Midbrain (tissue), 1 donor: ENCODE measurements around the gene ANKRD11.
"Not testable (repeated sequence)": the region's sequence is repeated elsewhere in the genome, so short reads cannot be mapped to it uniquely, and the experiment has no call there.

Experiments used
- DNase-seq: peaks from one replicate; lab custom pipeline; 2025; lab: John Stamatoyannopoulos, UW

Gene ANKRD11

GRCh38 chr16:89478576-89479221 is 11.7 kb downstream of the ANKRD11 start:
- no peak for DNase-seq

- no peak for DNase-seq
These were observed 13.5 kb downstream of the ANKRD11 start for GRCh38 chr16:89476811-89477261.

- no peak for DNase-seq
These were observed 14.0 kb downstream of the ANKRD11 start for GRCh38 chr16:89476379-89476778.

- DNase-seq = no peak
These were observed 15.2 kb downstream of the ANKRD11 start for GRCh38 chr16:89475144-89475543.

- no peak for DNase-seq
These were observed 16.5 kb downstream of the ANKRD11 start for GRCh38 chr16:89473791-89474414.

- DNase-seq = no peak
These were observed 17.1 kb downstream of the ANKRD11 start for GRCh38 chr16:89473136-89473712.

- no peak for DNase-seq
These were observed 17.7 kb downstream of the ANKRD11 start for GRCh38 chr16:89472711-89473075.

- DNase-seq = no peak
These were observed 23.0 kb downstream of the ANKRD11 start for GRCh38 chr16:89467382-89467781.

- DNase-seq = no peak
These were observed 23.4 kb downstream of the ANKRD11 start for GRCh38 chr16:89466920-89467319.

- not testable (repeated sequence) for DNase-seq
These were observed 27.0 kb downstream of the ANKRD11 start for GRCh38 chr16:89463312-89463711.

- not testable (repeated sequence) for DNase-seq
These were observed 27.7 kb downstream of the ANKRD11 start for GRCh38 chr16:89462639-89463038.

GRCh38 chr16:89461890-89462289 is 28.5 kb downstream of the ANKRD11 start:
- not testable (repeated sequence) for DNase-seq

GRCh38 chr16:89460556-89460955 is 29.8 kb downstream of the ANKRD11 start:
- DNase-seq = no peak

- no peak for DNase-seq
These were observed 31.4 kb downstream of the ANKRD11 start for GRCh38 chr16:89458967-89459366.

GRCh38 chr16:89458551-89458950 is 31.8 kb downstream of the ANKRD11 start:
- no peak for DNase-seq

GRCh38 chr16:89456419-89456959 is 33.9 kb downstream of the ANKRD11 start:
- no peak for DNase-seq

- DNase-seq = no peak
These were observed 34.7 kb downstream of the ANKRD11 start for GRCh38 chr16:89455692-89456091.

GRCh38 chr16:89455178-89455577 is 35.2 kb downstream of the ANKRD11 start:
- DNase-seq = no peak

- DNase-seq = not testable (repeated sequence)
These were observed 35.8 kb downstream of the ANKRD11 start for GRCh38 chr16:89454378-89455125.

- DNase-seq = no peak
These were observed 36.6 kb downstream of the ANKRD11 start for GRCh38 chr16:89453501-89454321.

GRCh38 chr16:89452925-89453324 is 37.4 kb downstream of the ANKRD11 start:
- no peak for DNase-seq

GRCh38 chr16:89452241-89452640 is 38.1 kb downstream of the ANKRD11 start:
- no peak for DNase-seq
